HG03280 (cell line): ENCODE results near the gene ZIK1.
A peak's percentile ranks its signal among the peaks of the same experiment; 100 is the strongest.

Source experiments
- ATAC-seq: cut with Tn5 transposase; IDR thresholded peaks from one replicate; pipeline ENCODE4 v1.9.1; 2021; ENCODE audit warnings: mild to moderate bottlenecking, moderate library complexity; ENCODE audit not compliant: unreplicated experiment

ZIK1 gene

DNA sequence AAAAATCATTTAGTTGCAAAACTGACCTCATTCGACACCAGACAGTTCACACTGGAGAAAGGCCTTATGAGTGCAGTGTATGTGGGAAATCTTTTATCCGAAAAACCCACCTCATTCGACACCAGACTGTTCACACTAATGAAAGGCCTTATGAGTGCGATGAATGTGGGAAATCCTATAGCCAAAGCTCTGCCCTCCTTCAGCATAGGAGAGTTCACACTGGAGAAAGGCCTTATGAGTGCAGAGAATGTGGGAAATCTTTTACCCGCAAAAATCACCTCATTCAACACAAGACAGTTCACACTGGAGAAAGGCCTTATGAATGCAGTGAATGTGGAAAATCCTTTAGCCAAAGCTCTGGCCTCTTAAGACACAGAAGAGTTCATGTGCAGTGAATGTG, 23.0 kb downstream of the ZIK1 start:
- no peak for ATAC-seq

- no peak for ATAC-seq
Observed at GRCh38 chr19:57611113-57611512, 27.2 kb downstream of the ZIK1 start.

DNA sequence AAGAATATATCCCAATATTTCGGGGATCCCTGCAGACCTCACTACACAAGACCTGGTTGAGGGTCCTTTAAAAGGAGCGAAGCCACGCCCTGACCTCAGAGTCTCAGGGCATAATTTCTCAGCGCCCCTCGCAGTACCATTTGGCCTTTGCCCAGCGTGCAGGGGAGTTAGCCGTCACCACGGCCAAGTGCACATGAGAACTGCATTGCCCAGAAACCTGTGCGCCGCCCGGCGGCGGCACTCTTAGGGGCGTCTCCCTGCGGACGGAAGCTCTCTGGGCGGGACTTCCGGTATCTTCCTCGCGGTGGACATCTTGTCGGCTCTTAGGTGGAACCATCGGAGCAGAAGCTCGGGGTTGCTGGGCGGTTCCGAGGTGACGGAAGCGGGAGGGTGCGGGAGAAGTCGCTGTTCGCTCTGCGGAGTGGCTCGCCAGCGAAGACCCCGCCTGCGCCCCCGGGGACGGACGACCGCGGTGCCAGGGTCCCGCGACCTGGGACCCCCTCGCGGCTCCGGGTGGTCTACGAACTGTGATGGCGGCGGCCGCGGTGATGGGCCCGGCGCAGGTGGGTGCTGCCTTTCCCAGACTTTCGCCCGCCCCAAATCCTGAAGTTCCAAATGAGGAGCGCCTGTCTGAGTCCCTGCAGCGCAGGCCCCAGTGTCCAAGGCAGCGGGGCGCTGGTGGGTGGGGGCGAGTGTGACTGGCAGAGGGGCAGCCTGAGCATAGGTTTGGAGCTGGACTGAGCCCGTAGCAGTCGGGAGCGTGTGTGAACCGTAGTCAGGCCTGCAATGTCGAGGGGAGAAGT, 30.2 kb downstream of the ZIK1 start, which contains the start of gene ZNF134:
Gene ZNF134 (plus strand): TSS at position 302 of the 803 bp plus-strand sequence. CDS start 5,227 bp downstream, outside the sequence.
- ATAC-seq: peak; percentile 97

DNA sequence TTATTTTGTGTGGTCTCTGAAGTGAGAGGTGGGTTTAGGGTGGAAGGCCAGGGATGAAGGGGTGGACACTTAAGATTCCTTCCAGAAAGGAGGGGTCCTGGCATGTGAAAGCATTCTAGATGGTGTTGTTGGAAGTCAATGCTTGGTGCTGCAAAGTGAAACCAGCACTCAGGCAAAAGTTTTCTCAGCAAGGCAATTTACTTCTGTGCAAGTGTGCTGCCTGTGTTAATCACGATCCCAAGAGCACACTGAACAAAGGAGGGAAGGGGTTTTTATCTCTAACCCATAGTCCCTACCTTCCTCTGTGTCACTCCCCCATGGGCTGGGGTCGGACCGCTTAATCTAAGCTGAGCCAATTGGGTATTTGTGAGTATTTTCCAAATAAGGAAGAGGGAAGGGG, 31.4 kb downstream of the ZIK1 start:
- no peak for ATAC-seq

- ATAC-seq: no peak
Observed at GRCh38 chr19:57620673-57621348, 36.9 kb downstream of the ZIK1 start.

GRCh38 chr19:57623091-57623490, 39.1 kb downstream of the ZIK1 start:
- ATAC-seq: no peak

DNA sequence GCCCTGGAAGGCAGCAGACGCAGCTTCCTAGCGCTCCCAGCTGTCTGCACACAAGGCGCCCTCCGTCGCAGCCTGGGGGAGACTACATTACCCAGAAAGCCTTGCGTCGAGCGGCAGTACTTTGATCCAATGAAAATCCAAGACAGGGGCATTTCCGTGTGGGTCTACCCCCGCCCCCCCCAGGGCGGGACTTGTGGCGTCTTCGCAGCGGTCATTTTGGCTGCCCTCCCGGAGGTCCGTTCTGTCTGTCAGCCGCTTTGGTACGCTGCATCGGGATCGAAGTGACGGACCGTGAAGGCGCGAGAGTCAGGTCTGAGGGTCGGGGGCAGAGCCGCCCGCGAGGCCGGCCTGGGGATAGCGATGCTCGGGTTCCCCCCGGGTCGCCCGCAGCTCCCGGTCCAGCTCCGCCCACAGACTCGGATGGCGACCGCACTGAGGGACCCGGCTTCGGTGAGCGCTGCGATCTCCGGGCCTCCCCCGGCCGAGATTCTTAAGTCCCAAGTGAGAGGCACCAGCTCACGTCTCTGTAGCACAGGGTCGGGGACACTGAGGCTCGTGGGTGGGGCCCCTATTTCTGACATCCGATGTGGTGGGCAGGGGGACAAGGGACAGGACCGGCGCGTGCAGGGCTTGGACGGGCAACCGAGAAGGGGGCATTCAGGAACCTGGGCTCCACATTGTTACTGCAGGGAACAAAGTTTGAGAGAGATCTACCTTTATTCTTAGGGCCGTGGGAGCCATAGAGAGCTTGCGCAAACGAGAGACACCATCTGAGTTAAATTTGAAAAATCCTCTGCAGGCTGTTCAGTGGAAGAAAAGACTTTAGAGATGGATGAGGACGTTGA, 49.3 kb downstream of the ZIK1 start, which contains the start of gene ZNF211:
Gene ZNF211 (plus strand): TSS at position 182 of the 845 bp plus-strand sequence. CDS start 179 bp downstream, at position 361.
- peak; percentile 97 for ATAC-seq

- ATAC-seq: no peak
Observed at GRCh38 chr19:57633832-57634131, 49.8 kb downstream of the ZIK1 start.

- ATAC-seq: no peak
Observed at GRCh38 chr19:57637379-57637778, 53.4 kb downstream of the ZIK1 start.

GRCh38 chr19:57641715-57642234, 57.8 kb downstream of the ZIK1 start:
- ATAC-seq: no peak

- no peak for ATAC-seq
Observed at GRCh38 chr19:57642396-57643046, 58.6 kb downstream of the ZIK1 start.
